Measurements from ENCODE around the gene TRIP11.

The TRIP11 gene

DNA sequence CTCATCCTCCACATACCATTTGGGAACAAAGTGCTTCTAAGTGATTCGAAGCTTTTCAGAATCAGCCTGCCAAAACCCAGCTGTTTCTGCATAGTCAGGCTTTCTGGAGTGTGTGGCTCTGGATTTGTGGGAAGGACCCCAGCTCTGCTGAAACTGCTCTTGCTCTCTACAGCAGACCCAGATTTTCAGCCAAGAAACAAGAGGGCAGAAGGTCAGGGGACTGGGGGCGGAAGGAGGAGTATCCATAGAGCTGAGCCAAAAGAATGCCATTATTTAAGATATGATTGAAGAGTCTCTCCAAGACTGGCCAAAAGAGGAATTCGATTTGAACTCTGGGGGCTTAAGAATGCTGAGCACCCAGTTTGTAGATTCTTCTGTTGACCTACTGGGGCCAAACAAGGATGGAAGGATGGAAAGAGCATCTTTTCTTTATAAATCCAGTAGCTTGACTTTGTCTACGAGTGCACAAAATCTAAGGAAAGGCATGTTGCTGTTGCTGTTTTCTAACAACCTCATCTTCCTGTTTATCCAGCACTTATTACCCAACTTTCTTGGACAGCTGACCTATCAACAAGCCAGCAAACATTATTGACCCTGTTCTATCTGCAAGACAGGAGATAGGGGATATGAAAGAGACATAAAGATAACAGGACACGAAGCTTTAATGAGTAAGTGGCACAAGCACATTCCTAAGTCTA is 121.5 kb downstream of the TRIP11 start:
- no peak for DNase-seq (ENCODE audit: low read depth)

Measured in non-pigmented ciliary epithelial cell (primary cell).